Ishikawa (cell line): ENCODE data around the gene KIAA1217.

Experiments
- CEBPB ChIP-seq: IDR thresholded peaks from 2 replicates; pipeline ENCODE4 v1.6.1; 2012
- CREB1 ChIP-seq: IDR thresholded peaks from 2 replicates; pipeline ENCODE4 v1.6.1; 2012; ENCODE audit warnings: low read depth
- EGR1 ChIP-seq: IDR thresholded peaks from 2 replicates; pipeline ENCODE4 v1.6.1; 2012
- EP300 ChIP-seq: IDR thresholded peaks from 2 replicates; pipeline ENCODE4 v1.6.1; 2012; ENCODE audit warnings: borderline replicate concordance
- FOXM1 ChIP-seq: IDR thresholded peaks from 2 replicates; pipeline ENCODE4 v1.6.1; 2012; ENCODE audit warnings: low read depth, borderline replicate concordance
- NFIC ChIP-seq: IDR thresholded peaks from 2 replicates; pipeline ENCODE4 v1.6.1; 2012
- RAD21 ChIP-seq: IDR thresholded peaks from 2 replicates; pipeline ENCODE4 v1.6.1; 2012; ENCODE audit warnings: low read depth
- TAF1 ChIP-seq: IDR thresholded peaks from 2 replicates; pipeline ENCODE4 v1.6.1; 2012; ENCODE audit warnings: low read depth, mild to moderate bottlenecking
- TCF12 ChIP-seq: IDR thresholded peaks from 2 replicates; pipeline ENCODE4 v1.6.1; 2012; ENCODE audit warnings: low read depth
- TEAD4 ChIP-seq: IDR thresholded peaks from 2 replicates; pipeline ENCODE4 v1.6.1; 2012
- YY1 ChIP-seq: IDR thresholded peaks from 2 replicates; pipeline ENCODE4 v1.6.1; 2012; ENCODE audit warnings: low read depth
- ZBTB7A ChIP-seq: IDR thresholded peaks from 2 replicates; pipeline ENCODE4 v1.6.1; 2012; ENCODE audit warnings: low read depth
- TF ChIP-seq, protein P1 (sequence below): IDR thresholded peaks from 2 replicates; pipeline ENCODE4 v1.6.1; 2012; ENCODE audit warnings: low read depth, mild to moderate bottlenecking
- TF ChIP-seq, protein P2 (sequence below): IDR thresholded peaks from 2 replicates; pipeline ENCODE4 v1.6.1; 2012
- TF ChIP-seq, protein P3 (sequence below): IDR thresholded peaks from 2 replicates; pipeline ENCODE4 v1.6.1; 2012

The KIAA1217 gene

DNA sequence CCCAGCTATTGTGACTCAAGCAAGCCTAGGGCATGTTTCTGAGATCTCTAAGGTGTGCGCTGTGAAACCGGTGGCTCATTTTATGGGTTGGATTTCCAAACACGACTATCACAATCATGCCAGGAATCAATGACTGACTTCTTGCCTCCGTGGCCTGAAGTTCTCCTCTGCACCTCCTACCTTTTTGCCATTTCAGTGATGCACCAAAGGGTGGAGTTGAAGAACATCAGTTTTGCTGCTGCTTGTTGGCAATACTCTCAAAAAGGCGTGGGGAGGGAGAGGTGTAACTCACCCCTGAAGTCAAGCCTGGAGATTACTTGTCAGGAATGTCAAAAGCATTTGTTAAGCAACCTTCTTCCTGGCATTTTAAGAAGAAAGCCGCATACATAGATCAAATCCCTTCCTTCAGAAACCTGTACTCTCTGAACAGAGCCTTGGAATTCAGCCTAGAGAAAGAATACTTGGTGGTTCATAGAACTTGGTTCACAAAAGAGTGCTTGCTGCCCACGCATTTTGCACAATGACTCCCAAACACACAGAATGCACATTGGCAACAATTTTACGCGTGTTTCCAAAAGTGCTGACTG lies 41.0 kb downstream of the KIAA1217 start:
- TF ChIP-seq YY1 (no peak), EGR1 (peak; percentile 53), ZBTB7A (no peak)

DNA sequence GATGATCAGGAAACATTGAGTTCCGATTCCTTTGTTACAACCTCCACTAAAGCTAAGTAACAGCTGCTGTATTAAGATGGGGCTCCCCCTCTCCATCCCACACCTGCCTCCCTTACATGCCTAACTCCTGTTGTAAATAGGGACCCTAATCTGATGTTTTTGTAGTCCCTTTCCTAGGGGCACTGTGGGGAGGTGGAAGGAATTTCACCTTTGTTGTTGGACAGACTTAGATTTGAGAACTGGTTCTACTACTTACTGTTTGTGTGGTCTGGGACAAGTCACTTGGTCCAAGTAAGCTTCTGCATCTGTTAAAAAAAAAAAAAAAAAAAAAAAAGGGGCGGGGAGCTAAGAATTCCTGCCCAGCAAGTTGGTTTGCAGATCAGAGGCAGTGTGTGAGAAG lies 42.6 kb downstream of the KIAA1217 start:
- TF ChIP-seq TAF1 (no peak), EP300 (peak; percentile 40; the same call in 1 of the 2 replicates), CREB1 (no peak), TEAD4 (0 out of 2 replicates have a peak, but pooled peaks have one; percentile 49), YY1 (no peak), TCF12 (peak; percentile 56; the same call in 1 of the 2 replicates), FOXM1 (peak; percentile 45; the same call in 1 of the 2 replicates), CEBPB (no peak), EGR1 (no peak), RAD21 (no peak), ZBTB7A (no peak), NFIC (0 out of 2 replicates have a peak, but pooled peaks have one; percentile 44)
- TF ChIP-seq, protein P1, sequence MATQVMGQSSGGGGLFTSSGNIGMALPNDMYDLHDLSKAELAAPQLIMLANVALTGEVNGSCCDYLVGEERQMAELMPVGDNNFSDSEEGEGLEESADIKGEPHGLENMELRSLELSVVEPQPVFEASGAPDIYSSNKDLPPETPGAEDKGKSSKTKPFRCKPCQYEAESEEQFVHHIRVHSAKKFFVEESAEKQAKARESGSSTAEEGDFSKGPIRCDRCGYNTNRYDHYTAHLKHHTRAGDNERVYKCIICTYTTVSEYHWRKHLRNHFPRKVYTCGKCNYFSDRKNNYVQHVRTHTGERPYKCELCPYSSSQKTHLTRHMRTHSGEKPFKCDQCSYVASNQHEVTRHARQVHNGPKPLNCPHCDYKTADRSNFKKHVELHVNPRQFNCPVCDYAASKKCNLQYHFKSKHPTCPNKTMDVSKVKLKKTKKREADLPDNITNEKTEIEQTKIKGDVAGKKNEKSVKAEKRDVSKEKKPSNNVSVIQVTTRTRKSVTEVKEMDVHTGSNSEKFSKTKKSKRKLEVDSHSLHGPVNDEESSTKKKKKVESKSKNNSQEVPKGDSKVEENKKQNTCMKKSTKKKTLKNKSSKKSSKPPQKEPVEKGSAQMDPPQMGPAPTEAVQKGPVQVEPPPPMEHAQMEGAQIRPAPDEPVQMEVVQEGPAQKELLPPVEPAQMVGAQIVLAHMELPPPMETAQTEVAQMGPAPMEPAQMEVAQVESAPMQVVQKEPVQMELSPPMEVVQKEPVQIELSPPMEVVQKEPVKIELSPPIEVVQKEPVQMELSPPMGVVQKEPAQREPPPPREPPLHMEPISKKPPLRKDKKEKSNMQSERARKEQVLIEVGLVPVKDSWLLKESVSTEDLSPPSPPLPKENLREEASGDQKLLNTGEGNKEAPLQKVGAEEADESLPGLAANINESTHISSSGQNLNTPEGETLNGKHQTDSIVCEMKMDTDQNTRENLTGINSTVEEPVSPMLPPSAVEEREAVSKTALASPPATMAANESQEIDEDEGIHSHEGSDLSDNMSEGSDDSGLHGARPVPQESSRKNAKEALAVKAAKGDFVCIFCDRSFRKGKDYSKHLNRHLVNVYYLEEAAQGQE = no peak
- TF ChIP-seq, protein P2, sequence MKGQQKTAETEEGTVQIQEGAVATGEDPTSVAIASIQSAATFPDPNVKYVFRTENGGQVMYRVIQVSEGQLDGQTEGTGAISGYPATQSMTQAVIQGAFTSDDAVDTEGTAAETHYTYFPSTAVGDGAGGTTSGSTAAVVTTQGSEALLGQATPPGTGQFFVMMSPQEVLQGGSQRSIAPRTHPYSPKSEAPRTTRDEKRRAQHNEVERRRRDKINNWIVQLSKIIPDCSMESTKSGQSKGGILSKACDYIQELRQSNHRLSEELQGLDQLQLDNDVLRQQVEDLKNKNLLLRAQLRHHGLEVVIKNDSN = no peak
- TF ChIP-seq, protein P3, sequence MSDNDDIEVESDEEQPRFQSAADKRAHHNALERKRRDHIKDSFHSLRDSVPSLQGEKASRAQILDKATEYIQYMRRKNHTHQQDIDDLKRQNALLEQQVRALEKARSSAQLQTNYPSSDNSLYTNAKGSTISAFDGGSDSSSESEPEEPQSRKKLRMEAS = no peak; the same call in 1 of the 2 replicates

DNA sequence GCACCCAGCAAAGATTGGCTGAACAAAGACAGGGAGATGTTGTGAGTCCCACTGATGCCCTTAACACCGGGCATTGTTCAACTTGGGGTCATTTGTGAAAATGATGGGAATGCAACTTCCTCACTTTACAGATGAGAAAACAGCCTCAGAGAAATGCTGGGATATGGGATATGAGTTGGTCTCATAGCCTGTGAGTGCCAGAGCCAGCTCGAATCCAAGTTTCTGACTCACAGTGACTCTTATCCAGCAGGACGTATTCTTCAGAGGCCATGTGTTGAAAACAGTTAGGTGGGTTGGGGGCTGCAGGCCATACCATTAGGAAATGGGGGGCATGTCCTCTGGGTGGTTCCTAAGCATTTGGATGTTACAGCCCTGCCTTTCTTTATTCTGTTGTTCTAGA lies 45.2 kb downstream of the KIAA1217 start:
- no peak for TF ChIP-seq RAD21
- TF ChIP-seq TAF1 = no peak
- TF ChIP-seq, protein P2 = no peak
- TF ChIP-seq ZBTB7A = no peak
- TF ChIP-seq FOXM1 = no peak
- no peak for TF ChIP-seq CREB1
- TF ChIP-seq EGR1 = no peak
- TF ChIP-seq, protein P1 = no peak
- TF ChIP-seq EP300 = no peak
- TF ChIP-seq NFIC = no peak
- TF ChIP-seq, protein P3 = no peak
- TF ChIP-seq YY1 = no peak
- TF ChIP-seq TCF12 = no peak
- no peak for TF ChIP-seq TEAD4
- no peak for TF ChIP-seq CEBPB

DNA sequence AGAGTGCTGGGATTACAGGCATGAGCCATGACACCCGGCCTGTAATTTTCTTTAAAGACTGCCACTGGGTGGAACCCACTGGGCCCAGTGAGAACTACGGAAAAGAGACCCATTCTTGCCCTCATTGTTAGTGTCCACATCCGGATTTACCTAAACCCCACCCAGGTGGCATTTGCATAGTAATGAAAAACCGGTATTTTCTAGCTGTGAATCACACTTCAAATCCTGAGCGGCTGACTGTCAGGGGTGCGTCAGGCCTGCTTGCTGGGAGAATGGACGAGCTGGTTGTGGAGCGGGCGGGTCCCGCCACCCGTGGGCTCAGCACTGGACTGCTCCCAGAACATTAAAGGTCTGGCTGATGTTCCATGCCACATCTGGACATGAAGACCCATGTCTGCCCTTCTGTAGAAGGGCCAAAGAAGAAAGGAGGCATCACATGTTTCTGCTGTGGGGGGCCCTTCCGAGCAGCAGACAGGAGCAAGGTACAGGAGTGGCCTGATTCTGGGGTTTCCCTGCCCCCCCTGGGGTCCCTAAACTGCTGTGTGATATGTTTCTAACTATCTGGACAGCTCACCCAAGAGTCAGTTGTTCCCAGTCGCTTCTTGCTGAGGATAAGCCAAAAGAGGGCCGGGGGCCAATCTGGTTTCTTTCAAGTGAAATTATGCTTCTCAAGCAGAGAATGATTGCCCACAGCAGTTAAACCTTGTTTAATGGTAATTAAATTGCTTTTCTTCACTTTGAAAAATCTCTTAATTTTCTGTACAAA lies 46.4 kb downstream of the KIAA1217 start:
- TF ChIP-seq CREB1 (no peak), TCF12 (no peak; the same call in 1 of the 2 replicates), ZBTB7A (no peak), EP300 (0 out of 2 replicates have a peak, but pooled peaks have one; percentile 34), CEBPB (no peak), TEAD4 (peak; percentile 40; the same call in 1 of the 2 replicates), TAF1 (no peak), EGR1 (no peak), FOXM1 (peak; percentile 21; the same call in 1 of the 2 replicates), NFIC (no peak; the same call in 1 of the 2 replicates), YY1 (no peak), RAD21 (no peak; the same call in 1 of the 2 replicates)
- TF ChIP-seq, protein P3 = peak; percentile 51
- TF ChIP-seq, protein P1 = no peak
- TF ChIP-seq, protein P2 = no peak
